Upper lobe of right lung (tissue), 1 donor: ENCODE data around the gene MB. TPM values are rescaled to one million over a fixed set of nuclear protein-coding genes. Genes with fewer than 3 reads are reported as not detected.

ENCODE experiments used
- ATAC-seq: fragments of 200-7000 bp; cut with Tn5 transposase; one replicate; pipeline ENCODE4 v1.9.1; 2020; ENCODE audit warnings: mild to moderate bottlenecking, moderate library complexity
- DNase-seq: peaks from one replicate; pipeline ENCODE4 v3.0.0-alpha.2; 2020
- H3K27ac ChIP-seq: fragments of 200-600 bp; one replicate; pipeline ENCODE4 v1.8.0; 2022
- H3K27me3 ChIP-seq: fragments of 200-600 bp; one replicate; pipeline ENCODE4 v1.8.0; 2022; ENCODE audit warnings: mild to moderate bottlenecking
- H3K36me3 ChIP-seq: fragments of 200-600 bp; one replicate; pipeline ENCODE4 v1.8.0; 2022
- H3K4me1 ChIP-seq: fragments of 200-600 bp; one replicate; pipeline ENCODE4 v1.8.0; 2022
- H3K4me3 ChIP-seq: fragments of 200-600 bp; one replicate; pipeline ENCODE4 v1.8.0; 2022; ENCODE audit warnings: mild to moderate bottlenecking
- H3K9me3 ChIP-seq: fragments of 200-600 bp; one replicate; pipeline ENCODE4 v1.8.0; 2022
- intact Hi-C: fragments of 100-400 bp; cut with DNase I; formaldehyde crosslinking; loops from one replicate; pipeline ENCODE4 v1.11.0; 2022
- total RNA-seq: library from RNA; stranded (reverse); fragmentation: NEBNext Ultra II Directional; extraction: Animal tissue kit (Norgen Biotek cat#: 25700); gene quantifications from one replicate; pipeline ENCODE4 v1.2.1, GENCODE V29; 2021
- TF ChIP-seq, protein P1 (sequence below): fragments of 200-600 bp; IDR thresholded peaks from one replicate; pipeline ENCODE4 v1.8.0; 2022; ENCODE audit warnings: antibody characterized with exemption
- donor health status: DM: no; HTN: yes; CAD: no; lungs with severe emphysema.

The MB gene
- total RNA-seq, 1 donor from 2014 or later = 2.2 TPM

DNA sequence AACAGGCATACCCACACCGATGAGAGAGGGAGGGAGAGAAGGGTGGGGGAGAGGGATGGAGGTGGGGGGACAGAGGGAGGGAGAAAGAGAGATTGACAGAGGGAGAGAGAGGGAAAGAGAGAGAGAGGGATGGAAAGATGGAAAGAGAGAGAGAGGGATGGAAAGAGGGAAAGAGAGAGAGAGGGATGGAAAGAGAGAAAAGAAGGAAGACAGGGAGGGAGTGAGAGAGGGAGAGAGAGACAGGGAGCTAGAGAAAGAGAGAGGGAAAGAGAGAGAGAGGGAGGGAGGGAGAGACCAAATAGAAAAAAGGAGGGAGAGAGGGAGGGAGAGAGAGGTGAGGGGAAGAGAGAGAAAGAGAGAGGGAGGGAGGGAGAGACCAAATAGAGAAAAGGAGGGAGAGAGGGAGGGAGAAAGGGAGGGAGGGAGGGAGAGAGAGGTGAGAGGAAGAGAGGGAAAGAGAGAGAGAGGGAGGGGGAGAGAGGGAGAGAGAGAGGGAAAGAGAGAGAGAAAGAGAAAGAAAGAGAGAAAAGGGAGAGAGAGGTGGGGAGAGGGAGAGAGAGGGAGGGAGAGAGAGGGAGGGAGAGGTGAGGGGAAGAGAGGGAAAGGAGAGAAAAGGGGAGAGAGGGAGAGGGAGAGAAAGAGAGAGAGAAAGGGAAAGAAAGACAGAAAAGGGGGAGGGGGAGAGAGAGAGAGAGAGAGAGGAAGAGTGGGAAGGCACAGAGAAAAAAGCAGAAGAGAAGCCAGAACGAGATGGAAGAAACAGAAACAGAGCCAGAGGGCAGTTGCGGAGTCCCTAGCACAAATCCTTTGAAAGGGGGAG, 23.8 kb downstream of the MB start:
- intact Hi-C loops = no loop called here
- TF ChIP-seq, protein P1, sequence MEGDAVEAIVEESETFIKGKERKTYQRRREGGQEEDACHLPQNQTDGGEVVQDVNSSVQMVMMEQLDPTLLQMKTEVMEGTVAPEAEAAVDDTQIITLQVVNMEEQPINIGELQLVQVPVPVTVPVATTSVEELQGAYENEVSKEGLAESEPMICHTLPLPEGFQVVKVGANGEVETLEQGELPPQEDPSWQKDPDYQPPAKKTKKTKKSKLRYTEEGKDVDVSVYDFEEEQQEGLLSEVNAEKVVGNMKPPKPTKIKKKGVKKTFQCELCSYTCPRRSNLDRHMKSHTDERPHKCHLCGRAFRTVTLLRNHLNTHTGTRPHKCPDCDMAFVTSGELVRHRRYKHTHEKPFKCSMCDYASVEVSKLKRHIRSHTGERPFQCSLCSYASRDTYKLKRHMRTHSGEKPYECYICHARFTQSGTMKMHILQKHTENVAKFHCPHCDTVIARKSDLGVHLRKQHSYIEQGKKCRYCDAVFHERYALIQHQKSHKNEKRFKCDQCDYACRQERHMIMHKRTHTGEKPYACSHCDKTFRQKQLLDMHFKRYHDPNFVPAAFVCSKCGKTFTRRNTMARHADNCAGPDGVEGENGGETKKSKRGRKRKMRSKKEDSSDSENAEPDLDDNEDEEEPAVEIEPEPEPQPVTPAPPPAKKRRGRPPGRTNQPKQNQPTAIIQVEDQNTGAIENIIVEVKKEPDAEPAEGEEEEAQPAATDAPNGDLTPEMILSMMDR = no peak
- Histone ChIP-seq H3K9me3 (no peaks in the 10 kb centered on the region), H3K27me3 (no peaks in the 10 kb centered on the region), H3K4me1 (peaks cover 5% of the 10 kb centered on the region), H3K27ac (no peak overlapping the region), H3K36me3 (no peaks in the 10 kb centered on the region), H3K4me3 (no peak overlapping the region)
- ATAC-seq = no peak
- no peak for DNase-seq

DNA sequence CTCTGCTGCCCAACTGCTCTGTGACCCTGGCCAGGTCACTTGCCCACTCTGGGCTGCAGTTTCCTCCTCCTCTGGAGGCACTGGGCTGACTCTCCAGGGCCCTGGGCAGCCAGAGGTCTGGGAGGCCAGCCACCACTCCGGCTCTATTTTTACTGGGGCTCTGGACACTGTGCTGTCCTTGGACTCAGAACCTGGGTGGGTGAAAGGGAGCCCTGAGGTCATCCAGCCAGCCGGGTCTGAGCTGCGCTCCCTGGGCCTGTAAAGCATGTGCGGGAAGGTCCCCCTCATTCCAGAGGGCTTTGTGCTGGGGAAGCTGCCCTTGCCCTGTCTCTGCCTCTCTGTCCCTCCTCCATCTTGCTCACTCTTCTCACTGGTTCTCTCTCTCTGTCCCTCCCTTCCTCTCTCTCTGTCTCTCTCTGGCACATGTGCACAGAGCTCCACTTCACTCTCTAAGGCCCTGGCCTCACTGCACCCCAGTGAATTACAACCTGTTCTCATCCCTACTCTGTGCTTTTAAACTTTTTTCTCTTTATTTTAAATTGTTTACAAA, 24.6 kb downstream of the MB start:
- no peak for ATAC-seq
- no peak overlapping the region for H3K4me3 ChIP-seq
- TF ChIP-seq, protein P1 = no peak
- H3K9me3 ChIP-seq = no peaks in the 10 kb centered on the region
- no peak for DNase-seq
- intact Hi-C loops = no loop called here
- no peaks in the 10 kb centered on the region for H3K27me3 ChIP-seq
- no peaks in the 10 kb centered on the region for H3K36me3 ChIP-seq
- no peak overlapping the region for H3K27ac ChIP-seq
- H3K4me1 ChIP-seq = peaks cover 5% of the 10 kb centered on the region

DNA sequence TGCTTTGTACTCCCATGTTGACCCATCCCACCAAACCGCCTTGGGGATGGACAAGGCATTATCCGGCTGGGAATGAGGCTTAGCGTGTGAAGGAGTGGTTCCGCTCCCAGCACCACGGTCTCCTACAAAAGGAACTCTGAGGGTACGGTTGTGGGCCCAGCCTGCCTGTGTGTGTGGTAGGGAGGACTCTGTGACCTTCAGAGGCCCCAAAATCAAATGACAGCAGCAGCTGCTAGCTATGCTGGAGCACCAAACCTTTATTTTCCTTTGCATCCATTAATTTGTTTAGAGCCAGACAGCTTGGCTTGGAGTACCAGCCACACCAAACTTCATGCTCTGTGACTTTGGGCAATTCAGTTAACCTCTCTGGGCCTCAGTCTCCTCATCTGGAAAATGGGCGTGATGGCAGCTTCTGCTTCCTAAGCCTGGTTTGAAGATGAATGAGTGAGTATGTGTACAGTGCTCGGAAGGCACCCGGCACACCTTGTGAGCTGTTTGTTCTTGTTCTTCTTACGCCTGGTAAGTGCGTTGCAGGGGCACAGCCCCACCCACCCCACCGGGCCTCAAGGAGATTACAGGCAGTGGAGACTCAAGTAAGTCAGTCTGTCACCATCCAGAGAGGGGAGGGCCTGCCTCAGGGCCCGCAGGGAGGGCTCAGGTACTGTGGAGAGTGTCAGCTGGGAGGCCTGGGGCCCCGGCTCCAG, 25.3 kb downstream of the MB start:
- no peak for DNase-seq
- no peak overlapping the region for H3K27ac ChIP-seq
- H3K4me1 ChIP-seq = peaks cover 5% of the 10 kb centered on the region
- intact Hi-C loops = no loop called here
- no peak overlapping the region for H3K4me3 ChIP-seq
- no peaks in the 10 kb centered on the region for H3K27me3 ChIP-seq
- ATAC-seq = peak; percentile 46
- H3K9me3 ChIP-seq = no peaks in the 10 kb centered on the region
- TF ChIP-seq, protein P1 = no peak
- H3K36me3 ChIP-seq = no peaks in the 10 kb centered on the region

DNA sequence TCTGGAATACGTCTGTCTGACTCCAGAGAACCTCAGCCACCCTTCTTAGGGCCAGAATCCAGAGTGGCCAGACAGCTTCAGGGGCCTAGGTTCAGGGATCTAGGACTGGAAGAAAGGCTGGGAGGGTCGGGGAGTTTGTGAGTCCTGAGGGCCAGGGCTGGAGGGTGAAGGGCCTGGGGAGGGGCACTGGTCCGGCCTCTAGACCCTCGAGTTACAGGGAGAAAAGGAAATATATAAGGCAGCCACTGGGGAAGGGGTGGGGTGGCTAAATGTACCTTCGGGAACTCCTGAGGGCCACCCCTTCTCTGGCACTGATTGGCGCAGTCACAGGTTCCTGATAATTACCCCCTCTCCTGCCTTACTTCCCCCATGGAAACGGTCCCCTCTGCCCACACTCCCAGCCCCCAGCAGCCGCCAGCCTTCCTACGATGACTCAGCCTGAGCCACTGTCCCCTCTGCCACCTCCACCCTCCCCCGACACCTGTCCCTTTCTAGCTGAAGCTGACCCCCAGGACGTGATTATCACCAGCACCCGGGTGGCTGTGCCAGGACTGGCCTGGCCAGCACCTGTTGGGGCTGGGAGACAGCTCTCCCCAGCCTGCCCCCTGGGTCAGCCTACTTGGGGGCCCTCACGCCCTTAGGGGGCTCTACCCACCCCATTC, 26.4 kb downstream of the MB start:
- Histone ChIP-seq H3K4me3 (no peak overlapping the region), H3K27ac (no peak overlapping the region), H3K27me3 (no peaks in the 10 kb centered on the region), H3K4me1 (peaks cover 5% of the 10 kb centered on the region), H3K9me3 (no peaks in the 10 kb centered on the region), H3K36me3 (no peaks in the 10 kb centered on the region)
- no peak for ATAC-seq
- intact Hi-C loops = no loop called here
- DNase-seq = no peak
- TF ChIP-seq, protein P1 = no peak

GRCh38 chr22:35589756-35590093, 27.4 kb downstream of the MB start:
- H3K27me3 ChIP-seq = no peaks in the 10 kb centered on the region
- no peaks in the 10 kb centered on the region for H3K36me3 ChIP-seq
- H3K4me1 ChIP-seq = peaks cover 5% of the 10 kb centered on the region
- no peak for DNase-seq
- H3K9me3 ChIP-seq = no peaks in the 10 kb centered on the region
- no peak overlapping the region for H3K4me3 ChIP-seq
- no peak overlapping the region for H3K27ac ChIP-seq
- intact Hi-C loops = loop anchor here (10.0 kb wide), 1 partner anchor 235 kb away; no protein-coding TSS in a partner anchor
- ATAC-seq = no peak
- TF ChIP-seq, protein P1 = no peak
